ENCODE results near the gene EID3. TPM values are rescaled to one million over a fixed set of nuclear protein-coding genes. Genes with fewer than 3 reads are reported as not detected.
A peak's percentile ranks its signal among the peaks of the same experiment; 100 is the strongest.

Gene EID3
- total and polyA plus RNA-seq, 9 of the 15 experiments (the other 6 are each of a cell fraction or from before 2014, with no cell fraction given), result 0.07 to 3.5 (median 0.42) TPM

GRCh38 chr12:104286516-104287482 lies 16.7 kb upstream of the EID3 start (continued):
- TF ChIP-seq ZBTB11 (CRISPR knock-in tag; IDR thresholded peaks at IDR 0.05) (peak in 1 of 3 experiments; percentile 67; a peak in 1 of 6 replicates), CTBP1 (IDR thresholded peaks at IDR 0.05; ENCODE audit: borderline replicate concordance) (peak; percentile 73; the same call in 1 of the 2 replicates), ARID1B (IDR thresholded peaks at IDR 0.05) (no peak; the same call in 1 of the 2 replicates), SIX5 (IDR thresholded peaks at IDR 0.05; ENCODE audit: borderline replicate concordance in 1 of 2, insufficient read depth in 1 of 2, low read depth in 1 of 2, low read length in 2 of 2) (no peak), NR4A1 (CRISPR knock-in tag; IDR thresholded peaks at IDR 0.05) (no peak), NR4A1 (tag; IDR thresholded peaks at IDR 0.05) (no peak), ZNF445 (CRISPR knock-in tag; IDR thresholded peaks at IDR 0.05; ENCODE audit: low read depth) (no peak), HNRNPL (IDR thresholded peaks at IDR 0.05; ENCODE audit: low read depth, low read length) (0 out of 2 replicates have a peak, but pooled peaks have one; percentile 31), HMBOX1 (IDR thresholded peaks at IDR 0.05) (0 out of 2 replicates have a peak, but pooled peaks have one; percentile 36), NR2F6 (CRISPR knock-in tag; IDR thresholded peaks at IDR 0.05) (no peak), MAFG (tag; conservative IDR thresholded peaks at IDR 0.05) (peak; percentile 99), PHF8 (IDR thresholded peaks at IDR 0.05; ENCODE audit: borderline replicate concordance, low read length) (peak; percentile 86), NCOA6 (IDR thresholded peaks at IDR 0.05) (no peak; the same call in 1 of the 2 replicates), ZMIZ1 (IDR thresholded peaks at IDR 0.05; ENCODE audit: low read depth in 2 of 2, low read length in 2 of 2) (peak in 1 of 2 experiments; percentile 62; a peak in 1 of 4 replicates), TAF7 (tag; IDR thresholded peaks at IDR 0.05) (peak; percentile 89), ZNF217 (CRISPR knock-in tag; IDR thresholded peaks at IDR 0.05) (no peak), SMAD4 (CRISPR knock-in tag; conservative IDR thresholded peaks at IDR 0.05) (no peak), ZFX (CRISPR knock-in tag; IDR thresholded peaks at IDR 0.05) (peak; percentile 84), SMARCA4 (IDR thresholded peaks at IDR 0.05) (peak; percentile 30; the same call in 1 of the 2 replicates)
